ENCODE data around the gene PRKD1.

DNA sequence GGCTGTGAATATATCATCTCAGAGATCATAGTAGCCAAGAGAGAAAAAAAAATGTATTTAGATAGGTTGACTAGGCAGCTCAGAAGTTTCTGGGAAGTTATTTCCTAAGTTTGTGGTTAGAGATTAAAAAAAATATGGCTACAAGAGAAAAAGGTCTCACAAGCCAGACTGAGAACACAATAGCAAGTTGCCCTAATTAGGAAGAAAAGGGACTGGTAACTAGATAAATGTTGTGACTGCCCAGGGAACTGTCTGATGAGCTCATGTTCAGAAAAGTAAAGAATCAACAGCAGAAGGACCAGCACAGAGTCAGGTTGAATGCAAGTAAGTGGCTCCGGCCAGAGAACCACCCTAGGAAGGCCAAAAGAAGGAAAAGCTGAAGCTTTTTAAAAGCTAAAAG lies 256.6 kb downstream of the PRKD1 start:
- TF ChIP-seq ZNF384 (IDR thresholded peaks at IDR 0.05) = no peak
- TF ChIP-seq ARNT (IDR thresholded peaks at IDR 0.05) = no peak
- TF ChIP-seq HDGF (IDR thresholded peaks at IDR 0.05; ENCODE audit: borderline replicate concordance) = no peak
- no peak for TF ChIP-seq SUZ12 (IDR thresholded peaks at IDR 0.05)
- no peak for TF ChIP-seq FOXA1 (IDR thresholded peaks at IDR 0.05)
- no peak for TF ChIP-seq ELF4 (IDR thresholded peaks at IDR 0.05)
- TF ChIP-seq PKNOX1 (IDR thresholded peaks at IDR 0.05) = no peak
- no peak for TF ChIP-seq FOXK2 (IDR thresholded peaks at IDR 0.05)
- no peak for TF ChIP-seq FOXM1 (IDR thresholded peaks at IDR 0.05; ENCODE audit: borderline replicate concordance)
- TF ChIP-seq SP1 (IDR thresholded peaks at IDR 0.05) = no peak
- TF ChIP-seq BHLHE40 (IDR thresholded peaks at IDR 0.05; ENCODE audit: borderline replicate concordance) = no peak
- TF ChIP-seq NFRKB (IDR thresholded peaks at IDR 0.05) = no peak
- TF ChIP-seq CTBP1 (IDR thresholded peaks at IDR 0.05; ENCODE audit: borderline replicate concordance) = no peak

Data from HEK293T (cell line).